K562 (cell line): ENCODE data around the gene SLC26A8. TPM values are rescaled to one million over a fixed set of nuclear protein-coding genes. Genes with fewer than 3 reads are reported as not detected.

ENCODE experiments used
- C11orf30 ChIP-seq: fragments of 450-650 bp; IDR thresholded peaks from 2 replicates; pipeline ENCODE4 v1.6.1; 2016; ENCODE audit warnings: low read depth, mild to moderate bottlenecking
- HDAC2 ChIP-seq: fragments of 450-650 bp; IDR thresholded peaks from 2 replicates; pipeline ENCODE4 v1.6.1; 2016; ENCODE audit warnings: mild to moderate bottlenecking
- HNRNPLL ChIP-seq: fragments of 200-400 bp; formaldehyde crosslinking; IDR thresholded peaks from 2 replicates; pipeline ENCODE4 v1.6.1; 2017; ENCODE audit warnings: low read length, low read depth, mild to moderate bottlenecking; ENCODE audit not compliant: poor library complexity, severe bottlenecking
- NFYB ChIP-seq: IDR thresholded peaks from 2 replicates; pipeline ENCODE4 v1.6.1; 2011; ENCODE audit warnings: mild to moderate bottlenecking, moderate library complexity; ENCODE audit not compliant: insufficient read length; ENCODE audit errors: extremely low read depth
- RBM14 ChIP-seq: fragments of 200-400 bp; formaldehyde crosslinking; IDR thresholded peaks from 2 replicates; pipeline ENCODE4 v1.6.1; 2018; ENCODE audit warnings: low read depth, mild to moderate bottlenecking, low read length, moderate library complexity, borderline replicate concordance; ENCODE audit not compliant: insufficient read depth
- RCOR1 ChIP-seq, 2 experiments: IDR thresholded peaks; 2 replicates each; pipeline ENCODE4 v1.6.1; 2012; ENCODE audit warnings: low read depth in 2 of 2, low read length in 2 of 2, borderline replicate concordance in 1 of 2, improper control_type of control experiment in 1 of 2
- SRSF7 ChIP-seq: fragments of 200-400 bp; formaldehyde crosslinking; optimal IDR thresholded peaks from 2 replicates; pipeline ENCODE3; 2017; ENCODE audit warnings: mild to moderate bottlenecking, low read depth, low read length
- TAF15 ChIP-seq: fragments of 200-400 bp; formaldehyde crosslinking; IDR thresholded peaks from 2 replicates; pipeline ENCODE4 v1.6.1; 2017; ENCODE audit warnings: mild to moderate bottlenecking, low read depth, low read length, moderate library complexity
- TEAD1 ChIP-seq, 2 experiments: fragments of 450-650 bp in 1 of 2; sonication (generic) in 1 of 2; formaldehyde crosslinking; IDR thresholded peaks; 2 replicates each; pipeline versions ENCODE4 v1.4.0 to v1.8.0; 2020 to 2022; ENCODE audit warnings: mild to moderate bottlenecking in 2 of 2, missing genetic modification reagents in 1 of 2
- ZKSCAN8 ChIP-seq: fragments of 200-800 bp; sonication (Bioruptor generic); IDR thresholded peaks from 2 replicates; pipeline ENCODE4 v1.6.1; 2016; ENCODE audit warnings: missing genetic modification characterization, missing compliant biosample characterization
- ZNF445 ChIP-seq: fragments of 250-450 bp; sonication (Bioruptor Pico); IDR thresholded peaks from 2 replicates; pipeline ENCODE4 v1.4.0; 2020; ENCODE audit warnings: low read depth, mild to moderate bottlenecking, moderate library complexity
- ZNF699 ChIP-seq: fragments of 250-450 bp; sonication (Bioruptor Pico); IDR thresholded peaks from 2 replicates; pipeline ENCODE4 v1.8.0; 2021; ENCODE audit warnings: mild to moderate bottlenecking, moderate library complexity; ENCODE audit not compliant: insufficient replicate concordance
- polyA plus RNA-seq, 8 experiments: library from polyadenylated mRNA; depleted of rRNA in 4 of 8; stranded (reverse) in 5 of 8; unstranded in 3 of 8; fragments of >200 nt; fragmentation: Nextera tagmentation in 2 of 8; fragmentation: Illumina TruSeq in 1 of 8; extraction: Ambion mirVana in 2 of 8; extraction: Trizol in 1 of 8; gene quantifications; 2 replicates each; pipeline versions ENCODE4 v1.2.1 to v1.2.3, GENCODE V29; 2011 to 2014; ENCODE audit warnings: inconsistent platforms in 1 of 8, missing spikeins in 1 of 8
- total RNA-seq, 7 experiments: library from RNA; depleted of rRNA in 6 of 7; stranded (reverse); fragments of >200 nt in 6 of 7; fragmentation: Illumina TruSeq in 2 of 7; extraction: Trizol in 2 of 7; gene quantifications; 2 replicates each; pipeline versions ENCODE4 v1.2.1 to v1.2.3, GENCODE V29; 2011 to 2021; ENCODE audit warnings: low replicate concordance in 1 of 7
- TF ChIP-seq, protein P1 (sequence below): fragments of 450-650 bp; IDR thresholded peaks from 2 replicates; pipeline ENCODE4 v1.6.1; 2018; ENCODE audit not compliant: partially characterized antibody
- TF ChIP-seq, protein P2 (sequence below): fragments of 450-650 bp; IDR thresholded peaks from 2 replicates; pipeline ENCODE4 v1.6.1; 2017; ENCODE audit warnings: antibody characterized with exemption, mild to moderate bottlenecking
- TF ChIP-seq, protein P3 (sequence below): fragments of 450-650 bp; IDR thresholded peaks from 2 replicates; pipeline ENCODE4 v1.6.1; 2016; ENCODE audit warnings: borderline replicate concordance

The SLC26A8 gene
- total and polyA plus RNA-seq, 9 of the 15 experiments (the other 6 are each of a cell fraction or from before 2014, with no cell fraction given), result not detected

DNA sequence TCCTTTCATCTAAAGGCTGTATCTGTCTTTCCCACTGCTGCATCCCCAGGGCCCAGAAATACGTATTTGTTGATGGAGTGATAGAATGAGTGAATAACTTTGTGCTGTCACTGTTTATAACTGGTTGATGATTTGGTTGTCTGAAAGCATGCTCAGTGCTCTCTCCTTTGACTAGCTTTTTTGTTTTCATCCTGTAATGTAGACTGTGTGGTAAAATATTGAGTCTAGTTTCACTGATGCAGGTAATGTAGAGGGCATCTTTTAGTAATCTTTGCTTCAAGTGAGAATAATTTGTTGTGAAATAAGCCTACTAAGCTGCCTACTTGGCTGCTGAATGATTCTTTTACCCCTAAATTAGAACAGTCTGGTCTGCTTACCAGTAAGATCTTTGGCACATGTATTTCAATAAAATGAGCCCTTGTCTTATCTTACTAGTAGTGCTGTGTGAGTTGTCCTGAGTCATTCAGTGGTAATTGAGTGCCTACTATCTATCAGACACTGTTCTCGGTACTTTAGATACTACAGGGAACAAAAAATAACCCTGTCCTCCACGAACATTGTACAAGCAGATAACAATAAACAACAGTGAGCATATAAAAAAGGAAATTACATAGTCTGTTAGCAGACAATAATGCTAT is 43.1 kb upstream of the SLC26A8 start (continued):
- TF ChIP-seq C11orf30 (peak; percentile 79), TAF15 (no peak), HNRNPLL (no peak), HDAC2 (no peak), RBM14 (no peak), RCOR1 (IDR thresholded peaks at IDR 0.05; ENCODE audit: borderline replicate concordance in 1 of 2, low read depth in 2 of 2, low read length in 2 of 2) (peak in 1 of 2 experiments; percentile 87; a peak in 2 of 4 replicates), TEAD1 (CRISPR knock-in tag; IDR thresholded peaks at IDR 0.05) (no peak), SRSF7 (no peak), ZNF699 (CRISPR knock-in tag) (no peak), ZKSCAN8 (CRISPR knock-in tag) (no peak), ZNF445 (CRISPR knock-in tag) (no peak), NFYB (no peak)
- TF ChIP-seq, protein P1, sequence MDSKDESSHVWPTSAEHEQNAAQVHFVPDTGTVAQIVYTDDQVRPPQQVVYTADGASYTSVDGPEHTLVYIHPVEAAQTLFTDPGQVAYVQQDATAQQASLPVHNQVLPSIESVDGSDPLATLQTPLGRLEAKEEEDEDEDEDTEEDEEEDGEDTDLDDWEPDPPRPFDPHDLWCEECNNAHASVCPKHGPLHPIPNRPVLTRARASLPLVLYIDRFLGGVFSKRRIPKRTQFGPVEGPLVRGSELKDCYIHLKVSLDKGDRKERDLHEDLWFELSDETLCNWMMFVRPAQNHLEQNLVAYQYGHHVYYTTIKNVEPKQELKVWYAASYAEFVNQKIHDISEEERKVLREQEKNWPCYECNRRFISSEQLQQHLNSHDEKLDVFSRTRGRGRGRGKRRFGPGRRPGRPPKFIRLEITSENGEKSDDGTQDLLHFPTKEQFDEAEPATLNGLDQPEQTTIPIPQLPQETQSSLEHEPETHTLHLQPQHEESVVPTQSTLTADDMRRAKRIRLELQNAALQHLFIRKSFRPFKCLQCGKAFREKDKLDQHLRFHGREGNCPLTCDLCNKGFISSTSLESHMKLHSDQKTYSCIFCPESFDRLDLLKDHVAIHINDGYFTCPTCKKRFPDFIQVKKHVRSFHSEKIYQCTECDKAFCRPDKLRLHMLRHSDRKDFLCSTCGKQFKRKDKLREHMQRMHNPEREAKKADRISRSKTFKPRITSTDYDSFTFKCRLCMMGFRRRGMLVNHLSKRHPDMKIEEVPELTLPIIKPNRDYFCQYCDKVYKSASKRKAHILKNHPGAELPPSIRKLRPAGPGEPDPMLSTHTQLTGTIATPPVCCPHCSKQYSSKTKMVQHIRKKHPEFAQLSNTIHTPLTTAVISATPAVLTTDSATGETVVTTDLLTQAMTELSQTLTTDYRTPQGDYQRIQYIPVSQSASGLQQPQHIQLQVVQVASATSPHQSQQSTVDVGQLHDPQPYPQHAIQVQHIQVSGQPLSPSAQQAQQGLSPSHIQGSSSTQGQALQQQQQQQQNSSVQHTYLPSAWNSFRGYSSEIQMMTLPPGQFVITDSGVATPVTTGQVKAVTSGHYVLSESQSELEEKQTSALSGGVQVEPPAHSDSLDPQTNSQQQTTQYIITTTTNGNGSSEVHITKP, result no peak
- TF ChIP-seq, protein P2, sequence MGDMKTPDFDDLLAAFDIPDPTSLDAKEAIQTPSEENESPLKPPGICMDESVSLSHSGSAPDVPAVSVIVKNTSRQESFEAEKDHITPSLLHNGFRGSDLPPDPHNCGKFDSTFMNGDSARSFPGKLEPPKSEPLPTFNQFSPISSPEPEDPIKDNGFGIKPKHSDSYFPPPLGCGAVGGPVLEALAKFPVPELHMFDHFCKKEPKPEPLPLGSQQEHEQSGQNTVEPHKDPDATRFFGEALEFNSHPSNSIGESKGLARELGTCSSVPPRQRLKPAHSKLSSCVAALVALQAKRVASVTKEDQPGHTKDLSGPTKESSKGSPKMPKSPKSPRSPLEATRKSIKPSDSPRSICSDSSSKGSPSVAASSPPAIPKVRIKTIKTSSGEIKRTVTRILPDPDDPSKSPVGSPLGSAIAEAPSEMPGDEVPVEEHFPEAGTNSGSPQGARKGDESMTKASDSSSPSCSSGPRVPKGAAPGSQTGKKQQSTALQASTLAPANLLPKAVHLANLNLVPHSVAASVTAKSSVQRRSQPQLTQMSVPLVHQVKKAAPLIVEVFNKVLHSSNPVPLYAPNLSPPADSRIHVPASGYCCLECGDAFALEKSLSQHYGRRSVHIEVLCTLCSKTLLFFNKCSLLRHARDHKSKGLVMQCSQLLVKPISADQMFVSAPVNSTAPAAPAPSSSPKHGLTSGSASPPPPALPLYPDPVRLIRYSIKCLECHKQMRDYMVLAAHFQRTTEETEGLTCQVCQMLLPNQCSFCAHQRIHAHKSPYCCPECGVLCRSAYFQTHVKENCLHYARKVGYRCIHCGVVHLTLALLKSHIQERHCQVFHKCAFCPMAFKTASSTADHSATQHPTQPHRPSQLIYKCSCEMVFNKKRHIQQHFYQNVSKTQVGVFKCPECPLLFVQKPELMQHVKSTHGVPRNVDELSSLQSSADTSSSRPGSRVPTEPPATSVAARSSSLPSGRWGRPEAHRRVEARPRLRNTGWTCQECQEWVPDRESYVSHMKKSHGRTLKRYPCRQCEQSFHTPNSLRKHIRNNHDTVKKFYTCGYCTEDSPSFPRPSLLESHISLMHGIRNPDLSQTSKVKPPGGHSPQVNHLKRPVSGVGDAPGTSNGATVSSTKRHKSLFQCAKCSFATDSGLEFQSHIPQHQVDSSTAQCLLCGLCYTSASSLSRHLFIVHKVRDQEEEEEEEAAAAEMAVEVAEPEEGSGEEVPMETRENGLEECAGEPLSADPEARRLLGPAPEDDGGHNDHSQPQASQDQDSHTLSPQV, result peak; percentile 36; the same call in 1 of the 2 replicates
- TF ChIP-seq, protein P3, sequence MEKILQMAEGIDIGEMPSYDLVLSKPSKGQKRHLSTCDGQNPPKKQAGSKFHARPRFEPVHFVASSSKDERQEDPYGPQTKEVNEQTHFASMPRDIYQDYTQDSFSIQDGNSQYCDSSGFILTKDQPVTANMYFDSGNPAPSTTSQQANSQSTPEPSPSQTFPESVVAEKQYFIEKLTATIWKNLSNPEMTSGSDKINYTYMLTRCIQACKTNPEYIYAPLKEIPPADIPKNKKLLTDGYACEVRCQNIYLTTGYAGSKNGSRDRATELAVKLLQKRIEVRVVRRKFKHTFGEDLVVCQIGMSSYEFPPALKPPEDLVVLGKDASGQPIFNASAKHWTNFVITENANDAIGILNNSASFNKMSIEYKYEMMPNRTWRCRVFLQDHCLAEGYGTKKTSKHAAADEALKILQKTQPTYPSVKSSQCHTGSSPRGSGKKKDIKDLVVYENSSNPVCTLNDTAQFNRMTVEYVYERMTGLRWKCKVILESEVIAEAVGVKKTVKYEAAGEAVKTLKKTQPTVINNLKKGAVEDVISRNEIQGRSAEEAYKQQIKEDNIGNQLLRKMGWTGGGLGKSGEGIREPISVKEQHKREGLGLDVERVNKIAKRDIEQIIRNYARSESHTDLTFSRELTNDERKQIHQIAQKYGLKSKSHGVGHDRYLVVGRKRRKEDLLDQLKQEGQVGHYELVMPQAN, result no peak
